Mesendoderm (in vitro differentiated cells): Measurements from ENCODE around the gene CCDC18.
"Not testable (repeated sequence)": the region's sequence is repeated elsewhere in the genome, so short reads cannot be mapped to it uniquely, and the experiment has no call there.

Source experiments
- DNase-seq: peaks from one replicate; pipeline ENCODE4 v3.0.0; 2013
- H2AK5ac ChIP-seq: 2 replicates; pipeline ENCODE4 v1.6.1; 2013; ENCODE audit warnings: low read length, inconsistent platforms
- H2BK120ac ChIP-seq: 2 replicates; pipeline ENCODE4 v1.6.1; 2013; ENCODE audit warnings: low read depth, mild to moderate bottlenecking, low read length, moderate library complexity, mixed read lengths
- H2BK15ac ChIP-seq: replicated peaks from 2 replicates; pipeline ENCODE4 v1.6.1; 2013; ENCODE audit warnings: low read depth, mild to moderate bottlenecking, moderate library complexity
- H2BK5ac ChIP-seq: 2 replicates; pipeline ENCODE4 v1.6.1; 2013; ENCODE audit warnings: low read length, inconsistent platforms
- H3K18ac ChIP-seq: 2 replicates; pipeline ENCODE4 v1.6.1; 2013; ENCODE audit warnings: mild to moderate bottlenecking, low read length, mixed read lengths
- H3K23ac ChIP-seq: one replicate; pipeline ENCODE4 v1.6.1; 2013; ENCODE audit warnings: low read length
- H3K27ac ChIP-seq: 2 replicates; pipeline ENCODE4 v1.5.1; 2013; ENCODE audit warnings: low read depth, mild to moderate bottlenecking, inconsistent platforms, low read length, moderate library complexity
- H3K27me3 ChIP-seq: 2 replicates; pipeline ENCODE4 v1.6.1; 2013; ENCODE audit warnings: low read length, control low read depth, mild to moderate bottlenecking, inconsistent platforms; ENCODE audit not compliant: insufficient read depth, poor library complexity
- H3K36me3 ChIP-seq: 2 replicates; pipeline ENCODE4 v1.6.1; 2013; ENCODE audit warnings: low read length, inconsistent platforms; ENCODE audit not compliant: control insufficient read depth, insufficient read depth
- H3K4ac ChIP-seq: one replicate; pipeline ENCODE4 v1.6.1; 2013; ENCODE audit warnings: low read depth, mild to moderate bottlenecking, low read length, moderate library complexity
- H3K4me1 ChIP-seq: 2 replicates; pipeline ENCODE4 v1.6.1; 2013; ENCODE audit warnings: low read depth, low read length, inconsistent platforms; ENCODE audit not compliant: control insufficient read depth
- H3K4me2 ChIP-seq: 2 replicates; pipeline ENCODE4 v1.6.1; 2013; ENCODE audit warnings: low read length
- H3K4me3 ChIP-seq: 2 replicates; pipeline ENCODE4 v1.5.1; 2013; ENCODE audit warnings: mild to moderate bottlenecking, low read length
- H3K56ac ChIP-seq: one replicate; pipeline ENCODE4 v1.6.1; 2013; ENCODE audit warnings: low read length
- H3K79me1 ChIP-seq: 2 replicates; pipeline ENCODE4 v1.6.1; 2013; ENCODE audit warnings: low read length, inconsistent platforms
- H3K79me2 ChIP-seq: 2 replicates; pipeline ENCODE4 v1.6.1; 2013; ENCODE audit warnings: mild to moderate bottlenecking, low read length; ENCODE audit not compliant: control insufficient read depth, insufficient read depth
- H3K9ac ChIP-seq: 2 replicates; pipeline ENCODE4 v1.6.1; 2013; ENCODE audit warnings: low read length, inconsistent platforms
- H4K5ac ChIP-seq: one replicate; pipeline ENCODE4 v1.6.1; 2013; ENCODE audit warnings: low read length
- H4K8ac ChIP-seq: one replicate; pipeline ENCODE4 v1.6.1; 2013; ENCODE audit warnings: low read depth, mild to moderate bottlenecking, control low read depth, low read length, moderate library complexity
- WGBS: extraction: QIAGEN DNeasy Blood & Tissue Kit; methylation state at CpG from one replicate; pipeline ENCODE4 v1.1.7; 2013; ENCODE audit warnings: low lambda C conversion rate, missing lambda C conversion rate; ENCODE audit not compliant: insufficient coverage; ENCODE audit errors: extremely low coverage; 5-methylcytosine and 5-hydroxymethylcytosine counted together

The CCDC18 gene

DNA sequence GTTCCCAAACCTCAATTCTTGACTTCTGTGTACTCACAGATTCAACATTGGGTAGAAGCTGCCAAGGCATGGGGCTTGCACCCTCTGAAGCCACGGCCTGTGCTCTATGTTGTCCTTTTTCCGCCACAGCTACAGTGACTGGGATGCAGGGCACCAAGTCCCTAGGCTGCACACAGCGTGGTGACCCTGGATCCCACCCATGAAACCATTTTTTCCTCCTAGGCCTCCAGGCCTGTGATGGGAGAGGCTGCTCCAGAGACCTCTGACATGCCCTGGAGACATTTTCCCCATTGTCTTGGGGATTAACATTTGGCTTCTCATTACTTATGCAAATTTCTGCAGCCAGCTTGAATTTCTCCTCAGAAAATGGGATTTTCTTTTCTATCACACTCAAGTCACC lies 62.7 kb downstream of the CCDC18 start:
- H3K4me1 ChIP-seq, H3K4me3 ChIP-seq, H3K36me3 ChIP-seq, H3K18ac ChIP-seq, H3K23ac ChIP-seq, H3K4ac ChIP-seq, H2BK15ac ChIP-seq, H2BK120ac ChIP-seq, H3K4me2 ChIP-seq, H3K9ac ChIP-seq, H4K5ac ChIP-seq, H2BK5ac ChIP-seq, H3K79me1 ChIP-seq, H3K27me3 ChIP-seq, H4K8ac ChIP-seq, H3K56ac ChIP-seq, H3K27ac ChIP-seq, H3K79me2 ChIP-seq, H2AK5ac ChIP-seq: not testable (repeated sequence)
- WGBS, result no CpG with 5 or more reads among the region's 3 CpGs
- peak; percentile 32 for DNase-seq

DNA sequence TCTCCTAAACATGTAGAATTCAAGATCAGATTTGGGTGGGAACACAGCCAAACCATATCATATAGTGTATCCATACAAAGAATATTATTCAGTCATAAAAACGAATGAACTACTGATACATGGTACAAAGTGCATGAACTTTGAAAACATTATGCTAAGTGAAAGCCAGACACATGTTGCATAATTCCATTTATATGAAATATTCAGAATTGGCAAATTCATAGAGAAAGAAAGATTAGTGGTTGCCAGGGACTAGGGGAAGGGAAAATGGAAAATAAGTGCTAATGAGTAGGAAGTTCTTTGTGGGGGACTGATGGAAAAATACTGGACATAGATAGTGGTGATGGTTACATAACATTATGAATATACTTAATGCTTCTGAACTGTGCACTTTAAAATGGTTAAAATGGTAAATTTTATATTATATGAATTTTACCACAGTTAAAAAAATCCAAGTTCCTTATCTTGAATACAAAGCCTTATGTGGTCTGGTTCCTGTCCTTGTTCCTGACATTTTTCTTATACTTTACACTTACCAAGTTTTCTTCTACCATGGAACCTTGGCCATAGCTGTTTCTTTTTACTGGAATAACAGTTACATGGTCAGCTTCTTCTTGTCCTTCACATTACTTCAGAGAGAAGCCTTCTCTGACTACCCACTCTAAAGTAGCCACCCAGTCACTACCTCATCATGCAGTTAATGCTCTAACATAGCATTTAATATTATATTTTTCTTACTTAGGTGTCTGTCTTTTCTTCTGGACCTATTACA lies 64.0 kb downstream of the CCDC18 start:
- Histone ChIP-seq H3K79me2 (no peaks in the 10 kb centered on the region), H3K4ac (no peak overlapping the region), H3K27me3 (no peaks in the 10 kb centered on the region), H3K23ac (no peak overlapping the region), H3K4me1 (no peaks in the 10 kb centered on the region), H2AK5ac (no peak overlapping the region), H3K36me3 (no peaks in the 10 kb centered on the region), H3K56ac (no peak overlapping the region), H3K79me1 (no peaks in the 10 kb centered on the region), H3K4me2 (no peak overlapping the region), H3K9ac (no peak overlapping the region), H4K8ac (no peak overlapping the region), H3K18ac (no peak overlapping the region), H2BK5ac (no peak overlapping the region), H2BK120ac (no peak overlapping the region), H4K5ac (no peak overlapping the region), H3K27ac (no peak overlapping the region), H2BK15ac (no peak overlapping the region), H3K4me3 (no peak overlapping the region)
- DNase-seq, result no peak
- WGBS, result no CpG with 5 or more reads among the region's 1 CpG

DNA sequence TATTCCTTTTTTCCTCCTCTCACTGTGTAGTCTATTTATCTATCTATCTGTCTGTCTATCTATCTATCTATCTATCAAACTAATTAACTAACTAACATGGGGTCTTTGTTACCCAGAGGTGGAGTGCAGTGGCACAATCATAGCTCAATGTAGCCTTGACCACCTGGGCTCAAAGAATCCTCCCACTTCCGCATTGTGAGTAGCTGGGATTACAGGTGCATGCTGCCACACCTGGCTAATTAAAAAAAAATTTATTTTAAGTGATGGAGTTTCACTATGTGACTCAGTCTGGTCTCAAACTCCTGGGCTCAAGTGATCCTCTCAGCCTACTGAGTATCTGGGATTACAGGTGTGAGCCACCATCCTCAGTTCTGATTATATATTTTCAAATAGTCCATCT lies 71.4 kb downstream of the CCDC18 start:
- Histone ChIP-seq H3K36me3 (no peaks in the 10 kb centered on the region), H2BK120ac (no peak overlapping the region), H2AK5ac (no peak overlapping the region), H3K27ac (no peak overlapping the region), H3K79me2 (no peaks in the 10 kb centered on the region), H3K18ac (no peak overlapping the region), H3K27me3 (no peaks in the 10 kb centered on the region), H3K79me1 (no peaks in the 10 kb centered on the region), H3K56ac (no peak overlapping the region), H3K4me1 (no peaks in the 10 kb centered on the region), H3K23ac (no peak overlapping the region), H2BK5ac (no peak overlapping the region), H4K5ac (no peak overlapping the region), H2BK15ac (no peak overlapping the region), H3K4me2 (no peak overlapping the region), H4K8ac (no peak overlapping the region), H3K9ac (no peak overlapping the region), H3K4me3 (no peak overlapping the region), H3K4ac (no peak overlapping the region)
- WGBS, result no CpG with 5 or more reads among the region's 1 CpG
- no peak for DNase-seq

DNA sequence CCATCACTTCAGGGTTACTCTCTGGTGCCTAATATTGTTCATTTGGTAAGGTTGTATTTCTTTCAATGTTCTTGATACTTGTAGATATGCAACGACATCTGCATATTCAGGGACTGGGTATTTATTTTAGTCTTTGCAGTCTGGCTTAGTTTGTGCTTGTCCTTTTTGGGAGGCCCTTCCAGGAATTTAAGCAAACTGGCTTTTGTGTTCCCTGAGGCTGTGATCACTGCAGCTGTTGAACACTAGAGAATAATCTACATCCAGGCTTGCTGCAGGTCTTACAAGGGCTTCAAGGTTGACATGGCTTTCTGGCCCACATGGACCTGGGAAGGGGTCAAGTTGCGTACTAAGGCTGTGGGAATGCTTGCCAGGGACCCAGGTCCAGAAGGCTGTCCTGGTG lies 72.1 kb downstream of the CCDC18 start:
- Histone ChIP-seq H2BK120ac (no peak overlapping the region), H4K5ac (no peak overlapping the region), H3K27ac (no peak overlapping the region), H3K56ac (no peak overlapping the region), H3K18ac (no peak overlapping the region), H3K23ac (no peak overlapping the region), H3K36me3 (no peaks in the 10 kb centered on the region), H3K4me3 (no peak overlapping the region), H3K4me1 (no peaks in the 10 kb centered on the region), H3K27me3 (no peaks in the 10 kb centered on the region), H2AK5ac (no peak overlapping the region), H3K4ac (no peak overlapping the region), H3K79me1 (no peaks in the 10 kb centered on the region), H2BK5ac (no peak overlapping the region), H3K79me2 (no peaks in the 10 kb centered on the region), H4K8ac (no peak overlapping the region), H2BK15ac (no peak overlapping the region), H3K4me2 (no peak overlapping the region), H3K9ac (no peak overlapping the region)
- no peak for DNase-seq
- no CpG with 5 or more reads among the region's 2 CpGs for WGBS

DNA sequence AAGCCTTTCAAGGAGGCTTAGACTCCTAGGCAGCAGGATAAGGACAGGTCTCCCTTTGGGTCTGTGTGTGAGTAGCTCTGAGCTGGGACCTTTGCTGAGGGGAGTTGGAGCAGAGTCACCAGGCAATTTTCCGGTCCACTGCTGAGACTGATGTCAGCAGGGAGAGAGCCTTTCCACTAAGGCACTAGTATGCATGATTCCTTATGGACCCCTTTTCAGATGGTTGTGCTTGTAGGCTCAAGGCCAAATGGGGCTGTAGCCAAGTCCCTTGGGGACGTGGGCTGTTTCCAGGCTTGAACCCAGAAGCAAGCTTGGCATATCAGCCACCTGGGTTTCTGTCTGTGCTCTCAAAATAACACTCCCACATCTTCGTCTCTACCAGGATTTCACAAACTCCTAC lies 73.0 kb downstream of the CCDC18 start:
- H2AK5ac ChIP-seq, result no peak overlapping the region
- no peaks in the 10 kb centered on the region for H3K79me1 ChIP-seq

More for the DNA sequence above, 73.0 kb downstream of the CCDC18 start:
- Histone ChIP-seq H2BK120ac (no peak overlapping the region), H2BK15ac (no peak overlapping the region), H4K8ac (no peak overlapping the region), H3K4me1 (no peaks in the 10 kb centered on the region), H3K27ac (no peak overlapping the region), H4K5ac (no peak overlapping the region), H3K18ac (no peak overlapping the region), H3K79me2 (no peaks in the 10 kb centered on the region), H3K4me3 (no peak overlapping the region), H3K9ac (no peak overlapping the region), H3K27me3 (no peaks in the 10 kb centered on the region), H3K4ac (no peak overlapping the region), H3K56ac (no peak overlapping the region), H3K23ac (no peak overlapping the region), H3K36me3 (no peaks in the 10 kb centered on the region), H2BK5ac (no peak overlapping the region), H3K4me2 (no peak overlapping the region)
- WGBS, result no CpG with 5 or more reads among the region's 3 CpGs
- DNase-seq, result no peak
